A673 (cell line): ENCODE measurements around the gene PCBP1. TPM values are rescaled to one million over a fixed set of nuclear protein-coding genes. Genes with fewer than 3 reads are reported as not detected.

Source experiments
- BruUV-seq: library from RNA; stranded (reverse); fragments of 400-500 nt; replicated peaks from 2 replicates; lab custom pipeline; 2021; lab: Mats Ljungman, UMichigan
- CTCF ChIA-PET: fragments of 300-600 bp; sonication (Branson Sonifier 250); formaldehyde crosslinking; loops from one replicate; lab custom pipeline; 2022; ENCODE audit warnings: antibody characterized with exemption; lab: Charles Lee
- POLR2A ChIA-PET: fragments of 300-600 bp; sonication (Branson Sonifier 250); formaldehyde crosslinking; loops from one replicate; lab custom pipeline; 2022; ENCODE audit warnings: antibody characterized with exemption; ENCODE audit not compliant: low non-redundant PET; lab: Charles Lee
- DNase-seq: peaks from one replicate; pipeline ENCODE4 v3.0.0-alpha.2; 2015; ENCODE audit warnings: low spot score
- H3K27ac ChIP-seq: fragments of 200-600 bp; sonication (generic); 2 replicates; pipeline ENCODE4 v1.5.1; 2016; ENCODE audit warnings: mixed run types, low read depth, mild to moderate bottlenecking, mixed read lengths, antibody characterized with exemption, low read length; ENCODE audit not compliant: poor library complexity, severe bottlenecking
- H3K27me3 ChIP-seq: fragments of 200-600 bp; sonication (generic); replicated peaks from 2 replicates; pipeline ENCODE4 v1.6.1; 2017; ENCODE audit warnings: mixed run types, low read depth, mild to moderate bottlenecking, mixed read lengths, antibody characterized with exemption, low read length; ENCODE audit not compliant: insufficient read depth, poor library complexity
- H3K36me3 ChIP-seq: fragments of 200-600 bp; sonication (generic); 2 replicates; pipeline ENCODE4 v1.6.1; 2016; ENCODE audit warnings: mixed run types, mild to moderate bottlenecking, mixed read lengths, antibody characterized with exemption, low read length; ENCODE audit not compliant: insufficient read depth, poor library complexity, severe bottlenecking
- H3K4me1 ChIP-seq: fragments of 200-600 bp; sonication (generic); 2 replicates; pipeline ENCODE4 v1.6.1; 2017; ENCODE audit warnings: mixed run types, mild to moderate bottlenecking, mixed read lengths, antibody characterized with exemption, low read length; ENCODE audit not compliant: insufficient read depth, poor library complexity, severe bottlenecking
- H3K4me3 ChIP-seq: fragments of 200-600 bp; sonication (generic); 2 replicates; pipeline ENCODE4 v1.5.1; 2016; ENCODE audit warnings: low read depth, mixed run types, mild to moderate bottlenecking, mixed read lengths, low read length; ENCODE audit not compliant: poor library complexity, severe bottlenecking
- H3K9me3 ChIP-seq: fragments of 200-600 bp; sonication (generic); 2 replicates; pipeline ENCODE4 v1.6.1; 2016; ENCODE audit warnings: mixed run types, low read depth, mild to moderate bottlenecking, mixed read lengths, antibody characterized with exemption, low read length; ENCODE audit not compliant: poor library complexity, severe bottlenecking
- EZH2 ChIP-seq: fragments of 200-600 bp; sonication (generic); IDR thresholded peaks from 2 replicates; pipeline ENCODE4 v1.6.1; 2017; ENCODE audit warnings: borderline replicate concordance, low read depth, mild to moderate bottlenecking, mixed read lengths, antibody characterized with exemption, low read length; ENCODE audit not compliant: poor library complexity, severe bottlenecking
- intact Hi-C: fragments of 100-400 bp; cut with micrococcal nuclease; formaldehyde crosslinking; loops from one replicate; pipeline ENCODE4 v1.10.0; 2022; ENCODE audit not compliant: unreplicated experiment
- total RNA-seq: library from RNA; stranded (reverse); gene quantifications from 2 replicates; pipeline ENCODE4 v1.2.3, GENCODE V29; 2021
- TF ChIP-seq, protein P1 (sequence below): fragments of 300-800, 200-600 bp; sonication (generic); conservative IDR thresholded peaks from 2 replicates; pipeline ENCODE4 v1.5.1; 2017; ENCODE audit warnings: low read depth, mild to moderate bottlenecking, antibody characterized with exemption, low read length, moderate library complexity, mixed read lengths

PCBP1 gene
- total RNA-seq, 1 experiment from 2014 or later: 350 TPM

DNA sequence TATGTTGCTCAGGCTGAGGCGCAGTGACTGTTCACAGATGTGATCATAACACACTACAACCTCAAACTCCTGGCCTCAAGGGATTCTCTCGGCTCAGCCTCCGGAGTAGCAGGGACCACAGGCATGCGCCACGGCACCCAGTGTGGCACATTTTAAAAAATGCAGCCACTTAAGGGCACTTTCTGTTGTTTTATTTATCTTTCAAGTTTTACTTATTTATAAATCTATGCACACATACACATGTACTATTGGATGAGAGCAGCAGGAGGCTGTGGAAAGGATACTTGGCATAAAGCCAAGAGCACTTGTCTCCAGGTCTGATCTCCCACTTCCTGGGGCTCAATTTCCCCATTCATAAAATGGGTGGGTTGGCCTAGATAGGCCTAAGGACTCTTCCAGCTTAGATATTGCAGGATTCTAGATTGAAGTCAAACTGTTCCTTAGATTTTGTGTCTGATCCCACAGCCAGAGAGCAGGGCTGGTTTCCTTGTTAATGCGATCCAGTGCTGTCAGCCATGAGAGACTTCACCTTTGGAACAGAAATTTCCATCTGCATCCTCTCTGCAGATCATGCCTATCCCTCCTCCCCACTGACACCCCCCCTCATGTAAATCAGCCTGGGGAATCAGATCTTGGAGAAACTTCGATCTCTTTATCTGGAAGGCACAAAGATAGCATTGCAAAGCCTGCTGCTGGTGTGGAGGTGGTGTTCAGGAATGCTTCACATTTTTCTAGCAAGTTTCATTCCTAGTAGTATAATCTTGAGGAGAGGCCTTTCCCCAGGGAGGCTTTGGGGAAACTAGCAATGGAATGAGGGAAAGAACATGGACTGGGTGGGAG, 24.7 kb downstream of the PCBP1 start:
- Histone ChIP-seq H3K9me3 (no peaks in the 10 kb centered on the region), H3K4me3 (no peak overlapping the region), H3K4me1 (peaks cover 8% of the 10 kb centered on the region), H3K27me3 (no peaks in the 10 kb centered on the region), H3K36me3 (no peaks in the 10 kb centered on the region), H3K27ac (no peak overlapping the region)
- peak; percentile 46 for DNase-seq
- ChIA-PET CTCF (no interaction called here), POLR2A (no interaction called here)
- intact Hi-C loops: no loop called here
- BruUV-seq: no TSS peak
- TF ChIP-seq EZH2: no peak
- TF ChIP-seq, protein P1, sequence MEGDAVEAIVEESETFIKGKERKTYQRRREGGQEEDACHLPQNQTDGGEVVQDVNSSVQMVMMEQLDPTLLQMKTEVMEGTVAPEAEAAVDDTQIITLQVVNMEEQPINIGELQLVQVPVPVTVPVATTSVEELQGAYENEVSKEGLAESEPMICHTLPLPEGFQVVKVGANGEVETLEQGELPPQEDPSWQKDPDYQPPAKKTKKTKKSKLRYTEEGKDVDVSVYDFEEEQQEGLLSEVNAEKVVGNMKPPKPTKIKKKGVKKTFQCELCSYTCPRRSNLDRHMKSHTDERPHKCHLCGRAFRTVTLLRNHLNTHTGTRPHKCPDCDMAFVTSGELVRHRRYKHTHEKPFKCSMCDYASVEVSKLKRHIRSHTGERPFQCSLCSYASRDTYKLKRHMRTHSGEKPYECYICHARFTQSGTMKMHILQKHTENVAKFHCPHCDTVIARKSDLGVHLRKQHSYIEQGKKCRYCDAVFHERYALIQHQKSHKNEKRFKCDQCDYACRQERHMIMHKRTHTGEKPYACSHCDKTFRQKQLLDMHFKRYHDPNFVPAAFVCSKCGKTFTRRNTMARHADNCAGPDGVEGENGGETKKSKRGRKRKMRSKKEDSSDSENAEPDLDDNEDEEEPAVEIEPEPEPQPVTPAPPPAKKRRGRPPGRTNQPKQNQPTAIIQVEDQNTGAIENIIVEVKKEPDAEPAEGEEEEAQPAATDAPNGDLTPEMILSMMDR: no peak

DNA sequence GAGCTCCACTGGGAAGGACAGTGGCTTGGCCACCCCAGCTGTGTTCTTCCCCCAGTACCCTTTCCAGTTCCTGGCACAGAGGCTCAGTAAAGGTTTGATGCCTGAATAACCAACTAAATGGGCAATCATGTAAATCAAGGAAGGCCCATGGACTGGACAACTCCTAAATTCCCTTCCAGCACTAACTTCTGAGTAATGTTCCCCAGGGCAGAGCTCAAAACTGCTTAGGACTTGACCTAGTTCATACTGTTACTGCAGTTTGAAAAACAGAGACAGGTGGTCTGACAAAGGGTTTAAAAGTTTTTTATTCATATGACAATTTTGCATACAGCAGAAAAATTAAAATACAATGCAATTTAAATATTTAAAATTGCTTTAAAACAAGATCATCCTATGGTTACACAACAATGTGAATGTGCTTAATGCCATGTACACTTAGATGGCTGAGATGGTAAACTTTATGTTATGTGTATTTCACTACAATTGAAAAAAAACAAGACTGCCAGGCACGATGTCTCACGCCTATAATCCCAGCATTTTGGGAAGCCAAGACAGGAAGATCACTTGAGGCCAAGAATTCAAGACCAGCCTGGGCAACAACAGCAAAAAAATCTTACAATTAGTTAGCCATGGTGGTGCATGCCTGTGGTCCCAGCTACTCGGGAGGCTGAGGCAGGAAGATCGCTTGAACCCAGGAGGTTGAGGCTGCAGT, 26.2 kb downstream of the PCBP1 start:
- ChIA-PET CTCF (no interaction called here), POLR2A (interaction anchor here (0.6 kb wide), 1 partner anchor 15 kb away, joined by 3 read pairs; no protein-coding TSS in a partner anchor)
- no TSS peak for BruUV-seq
- no peak for DNase-seq
- Histone ChIP-seq H3K36me3 (no peaks in the 10 kb centered on the region), H3K4me3 (no peak overlapping the region), H3K9me3 (no peaks in the 10 kb centered on the region), H3K27me3 (no peaks in the 10 kb centered on the region), H3K4me1 (peaks cover 13% of the 10 kb centered on the region), H3K27ac (no peak overlapping the region)
- no peak for TF ChIP-seq EZH2
- intact Hi-C loops: no loop called here

DNA sequence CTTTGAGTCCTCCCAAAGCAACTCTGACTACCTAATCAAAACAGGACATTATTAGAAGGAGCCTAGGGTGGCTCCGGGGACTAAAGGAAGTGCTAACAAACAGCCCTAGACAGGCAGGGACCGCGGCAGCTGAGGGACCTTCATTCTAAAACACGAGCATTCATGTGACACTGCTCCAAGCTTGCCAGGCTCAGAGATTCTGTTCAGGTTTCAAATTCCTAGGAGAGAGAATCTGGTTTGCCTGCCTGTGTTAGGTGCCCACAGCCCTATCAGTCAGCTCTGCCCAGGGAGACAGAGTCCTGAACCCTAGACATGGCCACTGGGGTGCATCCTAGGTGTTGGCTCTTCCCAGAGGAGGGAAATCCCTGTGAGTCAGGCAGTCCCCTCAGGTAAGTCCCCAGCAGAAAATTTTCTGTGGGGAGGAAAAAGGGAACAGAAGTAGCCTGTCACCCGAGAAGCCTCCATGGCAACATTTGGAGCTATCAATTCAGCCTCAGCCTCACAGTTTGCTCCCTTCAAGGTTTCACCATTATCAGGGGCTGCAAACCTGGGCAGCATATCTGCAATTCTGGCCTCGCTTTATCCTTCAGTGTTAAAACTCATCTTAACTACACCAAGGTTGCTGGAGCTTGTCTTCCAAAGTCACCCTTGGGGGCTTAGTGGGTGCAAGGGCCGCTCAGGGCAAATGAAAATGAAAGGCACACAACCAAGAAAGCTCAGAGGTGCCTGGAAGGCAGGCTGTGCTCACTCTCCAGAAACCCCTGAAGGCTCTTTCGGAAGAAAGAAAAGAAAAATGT, 28.6 kb downstream of the PCBP1 start:
- Histone ChIP-seq H3K27ac (no peak overlapping the region), H3K36me3 (no peaks in the 10 kb centered on the region), H3K27me3 (no peaks in the 10 kb centered on the region), H3K4me3 (no peak overlapping the region), H3K4me1 (peaks cover 18% of the 10 kb centered on the region), H3K9me3 (no peaks in the 10 kb centered on the region)
- no TSS peak for BruUV-seq
- TF ChIP-seq, protein P1: no peak
- TF ChIP-seq EZH2: no peak
- DNase-seq: no peak
- ChIA-PET POLR2A (interaction anchor here (0.6 kb wide), 1 partner anchor 39 kb away, joined by 4 read pairs; no protein-coding TSS in a partner anchor), CTCF (interaction anchor here (0.6 kb wide), 1 partner anchor 8 kb away, joined by 3 read pairs; no protein-coding TSS in a partner anchor)
- intact Hi-C loops: no loop called here
